Ascending aorta (tissue), 2 donors: Measurements from ENCODE around the gene TNRC6A. TPM values are rescaled to one million over a fixed set of nuclear protein-coding genes. Genes with fewer than 3 reads are reported as not detected.

ENCODE experiments used
- DNase-seq, 2 donors: peaks; one replicate each; pipeline ENCODE4 v3.0.0-alpha.2; 2019; ENCODE audit warnings: low spot score in 2 of 2
- H3K27ac ChIP-seq, 2 donors: fragments of 200-600 bp; sonication (generic); one replicate each; pipeline ENCODE4 v1.5.1; 2016 to 2017; ENCODE audit warnings: mild to moderate bottlenecking in 1 of 2
- H3K27me3 ChIP-seq: fragments of 200-600 bp; sonication (generic); one replicate; pipeline ENCODE4 v1.5.1; 2017
- H3K36me3 ChIP-seq, 2 donors: fragments of 200-600 bp; sonication (generic); one replicate each; pipeline ENCODE4 v1.5.1; 2016
- H3K4me1 ChIP-seq, 2 donors: fragments of 200-600 bp; sonication (generic); one replicate each; pipeline ENCODE4 v1.5.1; 2016 to 2017; ENCODE audit warnings: mild to moderate bottlenecking in 1 of 2
- H3K4me3 ChIP-seq, 2 donors: fragments of 200-600 bp; sonication (generic); one replicate each; pipeline ENCODE4 v1.5.1; 2016 to 2017; ENCODE audit warnings: mild to moderate bottlenecking in 1 of 2
- H3K9me3 ChIP-seq, 2 donors: fragments of 200-600 bp; sonication (generic); one replicate each; pipeline ENCODE4 v1.5.1; 2016
- intact Hi-C: fragments of 100-400 bp; cut with DNase I; formaldehyde crosslinking; loops from one replicate; pipeline ENCODE4 v1.15.1; 2023
- total RNA-seq: library from RNA; depleted of rRNA; stranded (reverse); fragments of >200 nt; gene quantifications from one replicate; pipeline ENCODE4 v1.1.0, GENCODE V29; 2016
- TF ChIP-seq, protein P1 (sequence below), 3 experiments: fragments of 200-600 bp in 2 of 3; fragments of 450-650 bp in 1 of 3; sonication (generic) in 2 of 3; IDR thresholded peaks; one replicate each; pipeline ENCODE4 v1.5.1; 2016 to 2019; ENCODE audit warnings: antibody characterized with exemption in 3 of 3, mild to moderate bottlenecking in 1 of 3, moderate library complexity in 1 of 3

The TNRC6A gene
- total RNA-seq, 1 donor from 2014 or later, result 36.7 TPM

DNA sequence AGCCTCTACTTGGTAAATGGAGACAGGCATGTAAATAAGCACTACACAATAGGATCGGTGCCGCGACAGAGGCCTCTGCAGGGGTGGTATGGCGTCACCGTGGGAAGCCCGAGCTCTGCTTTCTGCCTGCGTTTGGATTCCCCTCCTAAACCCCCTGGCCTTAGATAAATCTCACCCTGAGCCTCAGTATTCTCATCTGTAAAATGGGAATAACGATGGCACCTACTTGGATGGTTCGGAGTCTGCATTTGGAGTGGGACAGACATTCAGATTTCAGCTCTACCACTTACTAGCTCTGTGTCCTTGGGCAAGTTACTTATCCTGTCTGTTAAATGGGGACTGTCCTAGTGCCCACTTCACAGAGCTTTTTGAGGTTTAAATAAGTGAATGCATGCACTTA lies 42.8 kb upstream of the TNRC6A start:
- intact Hi-C loops, result loop anchor here (1.0 kb wide), 1 partner anchor 15 kb away; no protein-coding TSS in a partner anchor
- Histone ChIP-seq H3K27ac (peak overlapping the region; percentile 66 to 70), H3K4me1 (peaks cover 7 to 14% of the 10 kb centered on the region in 2 donors), H3K36me3 (no peaks in the 10 kb centered on the region), H3K9me3 (no peaks in the 10 kb centered on the region), H3K27me3 (no peaks in the 10 kb centered on the region), H3K4me3 (peak overlapping the region in 1 of 2 donors; percentile 3)
- DNase-seq, result no peak
- TF ChIP-seq, protein P1, sequence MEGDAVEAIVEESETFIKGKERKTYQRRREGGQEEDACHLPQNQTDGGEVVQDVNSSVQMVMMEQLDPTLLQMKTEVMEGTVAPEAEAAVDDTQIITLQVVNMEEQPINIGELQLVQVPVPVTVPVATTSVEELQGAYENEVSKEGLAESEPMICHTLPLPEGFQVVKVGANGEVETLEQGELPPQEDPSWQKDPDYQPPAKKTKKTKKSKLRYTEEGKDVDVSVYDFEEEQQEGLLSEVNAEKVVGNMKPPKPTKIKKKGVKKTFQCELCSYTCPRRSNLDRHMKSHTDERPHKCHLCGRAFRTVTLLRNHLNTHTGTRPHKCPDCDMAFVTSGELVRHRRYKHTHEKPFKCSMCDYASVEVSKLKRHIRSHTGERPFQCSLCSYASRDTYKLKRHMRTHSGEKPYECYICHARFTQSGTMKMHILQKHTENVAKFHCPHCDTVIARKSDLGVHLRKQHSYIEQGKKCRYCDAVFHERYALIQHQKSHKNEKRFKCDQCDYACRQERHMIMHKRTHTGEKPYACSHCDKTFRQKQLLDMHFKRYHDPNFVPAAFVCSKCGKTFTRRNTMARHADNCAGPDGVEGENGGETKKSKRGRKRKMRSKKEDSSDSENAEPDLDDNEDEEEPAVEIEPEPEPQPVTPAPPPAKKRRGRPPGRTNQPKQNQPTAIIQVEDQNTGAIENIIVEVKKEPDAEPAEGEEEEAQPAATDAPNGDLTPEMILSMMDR (IDR thresholded peaks at IDR 0.05), result no peak

- H3K27me3 ChIP-seq, result no peaks in the 10 kb centered on the region
- H3K36me3 ChIP-seq, result no peaks in the 10 kb centered on the region
- H3K27ac ChIP-seq, result no peak overlapping the region
- intact Hi-C loops, result no loop called here
- no peak for DNase-seq
- peaks cover 7 to 14% of the 10 kb centered on the region in 2 donors for H3K4me1 ChIP-seq
- H3K9me3 ChIP-seq, result no peaks in the 10 kb centered on the region
- H3K4me3 ChIP-seq, result no peak overlapping the region
- TF ChIP-seq, protein P1 (IDR thresholded peaks at IDR 0.05), result no peak
These were observed 41.1 kb upstream of the TNRC6A start for GRCh38 chr16:24688359-24688758.

- H3K27ac ChIP-seq, result no peak overlapping the region
- DNase-seq, result no peak
- no peaks in the 10 kb centered on the region for H3K27me3 ChIP-seq
- intact Hi-C loops, result no loop called here
- TF ChIP-seq, protein P1 (IDR thresholded peaks at IDR 0.05), result peak in 1 of 3 experiments; percentile 37
- H3K36me3 ChIP-seq, result no peaks in the 10 kb centered on the region
- H3K4me3 ChIP-seq, result no peak overlapping the region
- no peaks in the 10 kb centered on the region for H3K9me3 ChIP-seq
- H3K4me1 ChIP-seq, result peaks cover 7 to 14% of the 10 kb centered on the region in 2 donors
These were observed 40.3 kb upstream of the TNRC6A start for GRCh38 chr16:24689128-24689527.

DNA sequence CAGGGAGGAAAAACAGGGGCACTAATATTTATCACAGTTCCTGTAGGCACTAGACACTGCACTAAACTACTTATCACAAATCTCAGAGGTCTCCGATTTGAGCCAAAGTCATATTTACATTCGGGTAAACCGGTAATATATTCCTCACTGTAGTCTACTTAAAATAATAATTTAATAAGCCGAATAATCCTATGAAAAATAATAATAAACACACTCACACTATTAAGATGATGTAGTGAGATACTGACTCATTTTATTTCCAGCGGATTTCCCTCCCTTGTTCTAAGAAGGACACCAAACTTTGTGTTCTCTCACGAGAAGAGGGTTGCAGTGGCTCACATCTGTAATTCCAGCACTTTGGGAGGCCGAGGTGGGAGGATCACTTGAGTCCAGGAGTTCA lies 36.6 kb upstream of the TNRC6A start:
- Histone ChIP-seq H3K36me3 (no peaks in the 10 kb centered on the region), H3K27me3 (no peaks in the 10 kb centered on the region), H3K27ac (no peak overlapping the region), H3K4me1 (no peaks in the 10 kb centered on the region), H3K4me3 (no peak overlapping the region), H3K9me3 (no peaks in the 10 kb centered on the region)
- intact Hi-C loops, result no loop called here
- DNase-seq, result no peak
- TF ChIP-seq, protein P1 (IDR thresholded peaks at IDR 0.05), result no peak

DNA sequence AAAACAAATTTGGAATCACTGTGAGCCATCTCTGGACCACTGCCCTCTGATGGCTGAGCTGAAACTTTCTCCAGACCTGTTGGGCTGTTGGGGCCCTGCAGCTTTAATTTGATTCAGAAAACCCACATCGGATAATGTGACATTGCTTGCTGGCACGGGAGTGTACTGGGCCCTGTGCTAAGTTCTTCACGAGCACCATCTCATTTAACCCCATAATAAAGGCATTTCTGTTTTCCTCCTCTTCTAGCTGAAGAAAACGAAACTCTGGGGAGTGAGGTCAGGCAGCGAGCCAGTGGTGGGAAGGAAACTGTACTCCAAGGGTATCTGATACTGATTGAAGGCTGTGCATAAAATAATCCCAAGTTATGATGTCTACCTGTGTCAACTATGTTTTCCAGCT lies 34.5 kb upstream of the TNRC6A start:
- DNase-seq, result no peak

More for the DNA sequence above, 34.5 kb upstream of the TNRC6A start:
- no peaks in the 10 kb centered on the region for H3K9me3 ChIP-seq
- no peaks in the 10 kb centered on the region for H3K27me3 ChIP-seq
- no peak overlapping the region for H3K4me3 ChIP-seq
- no peaks in the 10 kb centered on the region for H3K36me3 ChIP-seq
- TF ChIP-seq, protein P1 (IDR thresholded peaks at IDR 0.05), result no peak
- no peaks in the 10 kb centered on the region for H3K4me1 ChIP-seq
- peak overlapping the region in 1 of 2 donors; percentile 53 for H3K27ac ChIP-seq
- intact Hi-C loops, result no loop called here
